NCI-H2171 (cell line): ENCODE results near the gene TWIST2.

ENCODE experiments used
- DNase-seq: peaks from one replicate; lab custom pipeline; 2025; lab: John Stamatoyannopoulos, UW

TWIST2 gene

DNA sequence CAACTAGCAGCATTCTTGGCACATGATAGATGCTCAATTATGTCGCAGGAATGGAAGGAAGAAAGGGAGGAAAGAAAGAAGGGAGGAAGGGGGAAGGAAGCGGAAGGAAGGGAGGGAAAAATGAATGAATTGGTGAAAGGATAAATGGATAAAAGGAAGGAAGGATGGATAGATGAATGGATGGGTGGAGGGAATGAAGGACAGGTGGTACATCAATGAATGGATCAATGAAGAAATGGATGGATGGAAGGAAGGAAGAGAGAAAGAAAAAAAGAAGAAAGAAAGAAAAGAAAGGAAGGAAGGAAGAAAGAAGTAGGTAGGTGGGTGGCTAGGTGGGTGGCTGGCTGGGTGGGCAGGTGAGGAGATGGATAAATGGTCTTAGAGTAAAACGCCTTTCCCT lies 56.8 kb downstream of the TWIST2 start:
- DNase-seq, result no peak

DNA sequence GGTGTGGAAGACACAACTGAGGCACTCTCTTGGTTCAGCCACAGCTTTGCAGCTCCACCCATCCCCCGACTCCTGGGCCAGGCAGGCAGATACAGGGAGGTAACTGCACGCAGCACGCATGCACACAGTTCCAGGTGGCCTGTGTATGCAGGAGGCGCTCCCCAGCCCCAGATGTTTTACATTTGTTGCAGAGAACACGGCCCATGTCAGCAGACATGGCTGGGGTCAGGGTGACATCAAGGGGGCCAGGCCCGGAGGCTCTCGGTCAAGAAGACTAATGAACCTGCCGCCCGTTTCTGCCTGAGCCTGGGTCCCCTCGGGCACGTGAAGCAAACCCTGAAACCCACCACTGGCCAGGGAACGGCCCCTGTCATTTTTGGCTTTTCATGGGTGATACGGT lies 57.3 kb downstream of the TWIST2 start:
- no peak for DNase-seq

DNA sequence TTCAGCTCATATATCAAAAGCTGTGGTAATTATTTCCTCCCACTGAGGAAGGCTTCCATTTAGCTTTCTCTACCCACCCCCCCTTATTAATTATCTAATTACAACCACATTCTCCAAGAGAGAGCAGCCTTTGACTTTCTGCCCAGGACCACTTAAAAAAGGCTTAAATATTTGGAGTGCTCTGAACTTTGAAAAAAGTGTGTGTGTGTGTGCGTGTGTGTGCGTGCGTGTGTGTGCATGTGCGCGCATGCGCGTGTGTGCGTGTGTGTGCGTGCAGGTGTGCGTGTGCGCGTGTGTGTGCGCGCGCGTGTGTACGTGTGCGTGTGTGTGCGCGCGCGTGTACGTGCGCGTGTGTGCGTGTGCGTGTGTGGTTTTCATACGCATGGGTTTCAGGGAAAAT lies 57.8 kb downstream of the TWIST2 start:
- DNase-seq, result no peak

DNA sequence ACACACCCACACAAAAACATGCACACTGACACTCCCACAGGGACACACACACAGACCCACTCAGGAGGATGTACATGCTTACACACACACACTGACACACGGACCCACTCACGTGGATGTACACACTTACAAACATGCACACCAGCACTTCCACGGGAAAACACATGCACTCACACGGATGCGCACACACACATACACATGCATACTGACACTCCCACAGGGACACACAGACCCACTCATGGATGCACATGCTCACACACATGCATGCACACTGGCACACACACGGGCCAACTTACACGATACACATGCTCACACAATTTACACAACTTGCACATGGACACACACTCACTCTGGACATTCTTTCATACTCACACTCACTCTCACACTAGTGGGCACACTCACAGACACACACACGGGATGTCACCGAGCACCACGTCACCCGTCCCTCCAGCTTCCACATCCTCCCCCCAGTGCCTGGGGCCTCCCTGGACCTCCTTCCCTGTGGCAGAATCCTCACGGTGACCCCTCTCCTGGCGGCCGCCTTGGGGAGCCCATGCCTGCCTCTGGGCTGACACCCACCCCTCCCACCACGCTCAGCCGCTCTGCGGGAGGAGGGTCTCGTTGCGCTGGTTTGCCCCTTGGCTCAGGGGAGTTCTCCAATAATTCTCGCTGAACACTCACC lies 58.5 kb downstream of the TWIST2 start:
- no peak for DNase-seq

DNA sequence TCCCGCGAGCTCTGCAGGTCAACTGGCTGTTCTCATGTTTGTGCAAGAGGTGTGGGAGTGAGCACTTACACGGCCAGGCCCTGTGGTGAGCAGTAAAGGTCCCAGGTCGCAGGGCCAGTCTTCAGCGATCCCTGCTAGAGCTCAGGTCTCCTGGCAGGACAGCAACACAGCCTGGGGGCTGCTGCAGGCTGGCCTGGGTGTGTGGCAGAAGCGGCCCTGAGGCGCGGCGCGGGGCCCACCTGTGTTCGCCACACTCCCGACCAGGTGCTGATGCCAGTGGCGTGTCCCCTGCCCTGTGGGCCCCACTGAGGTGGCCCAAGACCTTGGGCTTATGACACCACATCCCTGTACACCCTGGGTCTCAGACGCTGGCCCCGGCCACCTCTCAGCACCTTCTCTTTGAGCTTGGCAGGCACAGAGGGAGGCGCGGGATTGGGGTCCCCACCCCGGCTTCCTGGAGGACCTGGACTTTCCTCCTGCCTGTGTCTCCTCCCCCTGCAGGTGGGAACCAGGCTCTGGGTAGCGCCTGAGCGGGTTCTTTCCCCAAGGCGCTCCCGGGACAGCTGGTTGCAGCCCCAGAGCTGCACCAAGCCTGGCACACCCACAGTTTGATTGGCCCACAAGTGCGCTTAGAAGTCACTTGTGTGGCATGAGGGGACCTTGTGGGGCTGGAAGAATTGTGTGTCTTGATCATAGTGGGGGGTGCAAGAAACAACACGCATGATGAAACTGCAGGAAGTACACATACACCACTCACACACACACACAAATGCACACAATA lies 59.2 kb downstream of the TWIST2 start:
- no peak for DNase-seq

DNA sequence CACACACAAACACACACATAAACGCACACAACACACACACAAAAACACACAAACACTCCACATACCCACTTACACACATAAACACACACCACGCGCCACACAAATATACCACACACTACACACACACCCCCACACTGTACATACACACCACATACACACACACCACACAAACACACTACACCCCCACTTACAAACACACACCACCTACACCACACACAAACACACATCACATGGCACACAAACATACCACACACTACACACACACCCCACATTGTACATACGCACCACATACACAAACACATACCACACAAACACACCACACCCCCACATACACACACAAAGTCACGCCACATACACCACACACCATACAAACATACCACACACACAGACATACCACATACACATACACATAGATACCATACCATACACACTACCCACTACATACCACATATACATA lies 59.9 kb downstream of the TWIST2 start:
- DNase-seq, result no peak

DNA sequence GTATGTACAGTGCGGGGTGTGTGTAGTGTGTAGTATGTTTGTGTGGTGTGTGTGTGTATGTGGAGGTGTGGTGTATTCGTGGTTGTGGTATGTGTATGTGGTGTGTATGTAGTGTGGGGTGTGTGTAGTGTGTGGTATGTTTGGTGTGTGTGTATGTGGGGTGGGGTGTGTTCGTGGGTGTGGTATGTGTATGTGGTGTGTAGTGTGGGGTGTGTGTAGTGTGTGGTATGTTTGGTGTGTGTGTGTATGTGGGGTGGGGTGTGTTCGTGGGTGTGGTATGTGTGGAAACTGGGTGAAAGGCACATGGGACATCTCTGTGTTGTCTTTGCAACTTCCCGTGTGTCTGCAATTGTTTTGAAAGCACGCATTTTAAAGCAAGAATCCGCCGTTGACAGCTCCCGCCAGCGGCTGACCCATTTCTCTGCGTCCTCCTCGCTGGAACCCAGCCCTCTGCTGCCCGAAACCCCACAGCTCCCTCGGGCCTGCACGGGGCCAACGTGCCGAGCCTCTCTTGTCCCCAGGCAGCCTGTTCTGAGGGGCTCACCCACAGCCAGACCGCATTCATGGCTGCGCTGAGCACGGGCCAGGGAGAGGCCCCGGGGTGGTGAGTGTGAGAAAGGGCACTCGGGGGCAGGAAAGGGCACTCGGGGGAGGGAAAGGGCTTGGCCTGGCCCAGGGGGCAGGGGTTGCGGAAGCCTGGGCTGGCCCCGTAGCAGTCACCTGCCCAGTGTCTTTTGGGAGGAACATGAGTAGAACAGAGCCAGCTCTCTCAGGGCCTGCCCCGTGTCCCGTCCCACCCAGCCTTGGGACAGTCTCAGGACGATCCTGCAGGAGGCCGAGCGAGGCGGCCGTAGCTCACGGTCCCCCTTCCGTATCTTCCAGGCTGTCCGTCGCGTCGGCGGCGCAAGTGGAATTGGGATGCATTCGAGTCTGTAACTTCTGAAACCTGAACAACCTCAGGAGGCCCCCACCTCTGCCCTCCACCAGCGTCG lies 61.4 kb downstream of the TWIST2 start:
- DNase-seq, result no peak

DNA sequence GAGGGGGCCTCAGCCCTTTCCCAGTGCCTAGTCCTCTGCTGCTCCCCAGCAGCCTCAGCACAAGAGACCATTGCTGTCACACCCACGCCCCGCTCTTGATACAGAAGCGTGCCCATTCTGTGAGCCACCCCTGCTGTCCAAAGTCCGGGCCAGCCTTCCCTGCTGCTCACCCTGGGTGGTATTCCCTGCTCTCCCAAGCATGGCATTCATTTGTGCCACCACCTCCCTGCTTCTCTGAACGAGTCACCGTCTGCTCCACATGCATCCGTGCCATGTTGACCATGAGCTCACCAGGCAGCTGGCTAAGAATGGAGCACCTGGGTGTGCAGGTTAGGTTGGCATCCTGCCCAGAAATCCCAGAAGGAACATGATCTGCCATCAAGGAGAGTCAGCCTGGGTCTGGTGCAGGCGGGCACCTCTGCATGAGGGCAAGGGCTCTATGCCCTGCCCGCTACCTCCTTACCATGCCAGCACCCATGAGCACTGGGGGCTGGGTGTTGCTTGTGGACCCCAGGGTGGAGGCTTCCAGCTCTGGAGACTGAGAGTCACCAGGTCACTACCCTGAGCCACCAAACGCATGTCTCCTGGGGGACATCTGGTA lies 63.0 kb downstream of the TWIST2 start:
- peak; percentile 48 for DNase-seq

DNA sequence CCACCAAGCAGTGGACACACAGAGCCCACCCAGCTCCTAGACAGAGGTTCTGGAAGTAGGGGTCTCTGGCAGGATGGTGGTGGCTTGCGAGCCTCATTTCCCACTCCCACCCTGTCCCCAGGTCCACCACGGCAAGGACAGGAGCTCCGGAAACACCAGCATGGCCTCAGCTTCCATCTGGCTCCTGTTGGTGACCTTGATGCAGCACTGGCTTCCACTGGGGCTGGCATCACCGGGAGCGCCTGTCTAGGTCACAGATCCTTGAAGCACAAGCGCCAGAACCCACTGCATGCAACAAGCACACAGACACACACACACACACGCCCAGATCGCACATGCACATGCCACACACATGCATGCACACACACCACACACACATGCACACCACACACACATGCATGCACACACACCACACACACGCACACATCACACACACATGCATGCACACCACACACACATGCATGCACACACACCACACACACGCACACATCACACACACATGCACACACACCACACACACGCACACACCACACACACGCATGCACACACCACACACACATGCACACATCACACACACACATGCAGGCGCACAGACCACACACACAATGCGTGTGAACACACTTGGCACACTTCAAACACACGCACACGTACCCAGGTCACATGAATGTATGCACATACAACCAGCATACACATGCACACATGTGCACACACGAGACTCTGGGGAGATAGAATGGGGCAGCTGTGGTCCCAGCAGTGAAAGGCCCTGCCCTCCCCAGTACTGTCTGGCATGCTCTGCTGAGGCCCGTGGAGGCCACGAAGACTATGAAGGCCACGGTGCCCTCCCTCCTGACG lies 63.7 kb downstream of the TWIST2 start:
- DNase-seq, result no peak

DNA sequence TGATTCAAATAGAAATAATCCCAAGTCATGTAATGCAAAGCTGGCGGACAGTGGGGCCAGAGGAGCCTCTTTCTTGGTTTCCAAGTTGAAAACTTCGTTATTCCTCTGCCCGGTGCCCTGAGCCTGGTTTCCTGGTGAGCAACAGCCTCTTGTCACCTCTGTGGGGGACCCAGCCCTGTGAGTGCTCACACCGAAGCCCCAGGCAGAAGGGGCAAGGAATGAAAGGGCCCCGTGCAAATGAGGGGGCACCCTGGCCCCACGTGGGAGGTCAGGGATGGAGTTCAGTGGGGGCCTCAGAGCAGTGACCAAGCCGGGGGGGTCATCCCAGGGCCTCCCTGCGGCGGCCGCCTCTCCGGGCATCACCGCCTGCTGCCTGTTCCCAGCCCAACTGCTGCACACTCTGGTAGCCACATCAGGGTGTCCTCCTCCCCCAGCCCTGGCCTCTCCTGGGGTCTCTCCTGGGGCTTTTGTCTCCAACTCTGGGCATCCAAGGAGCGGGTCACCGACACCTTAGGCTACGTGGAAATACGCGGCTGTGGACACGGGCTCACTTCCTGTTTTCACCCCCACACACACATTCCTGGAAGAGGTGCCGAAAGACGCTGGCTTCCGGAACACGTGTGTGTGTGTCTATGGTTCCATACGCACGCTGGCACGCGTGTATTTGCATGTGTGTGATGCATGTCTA lies 64.5 kb downstream of the TWIST2 start:
- no peak for DNase-seq

DNA sequence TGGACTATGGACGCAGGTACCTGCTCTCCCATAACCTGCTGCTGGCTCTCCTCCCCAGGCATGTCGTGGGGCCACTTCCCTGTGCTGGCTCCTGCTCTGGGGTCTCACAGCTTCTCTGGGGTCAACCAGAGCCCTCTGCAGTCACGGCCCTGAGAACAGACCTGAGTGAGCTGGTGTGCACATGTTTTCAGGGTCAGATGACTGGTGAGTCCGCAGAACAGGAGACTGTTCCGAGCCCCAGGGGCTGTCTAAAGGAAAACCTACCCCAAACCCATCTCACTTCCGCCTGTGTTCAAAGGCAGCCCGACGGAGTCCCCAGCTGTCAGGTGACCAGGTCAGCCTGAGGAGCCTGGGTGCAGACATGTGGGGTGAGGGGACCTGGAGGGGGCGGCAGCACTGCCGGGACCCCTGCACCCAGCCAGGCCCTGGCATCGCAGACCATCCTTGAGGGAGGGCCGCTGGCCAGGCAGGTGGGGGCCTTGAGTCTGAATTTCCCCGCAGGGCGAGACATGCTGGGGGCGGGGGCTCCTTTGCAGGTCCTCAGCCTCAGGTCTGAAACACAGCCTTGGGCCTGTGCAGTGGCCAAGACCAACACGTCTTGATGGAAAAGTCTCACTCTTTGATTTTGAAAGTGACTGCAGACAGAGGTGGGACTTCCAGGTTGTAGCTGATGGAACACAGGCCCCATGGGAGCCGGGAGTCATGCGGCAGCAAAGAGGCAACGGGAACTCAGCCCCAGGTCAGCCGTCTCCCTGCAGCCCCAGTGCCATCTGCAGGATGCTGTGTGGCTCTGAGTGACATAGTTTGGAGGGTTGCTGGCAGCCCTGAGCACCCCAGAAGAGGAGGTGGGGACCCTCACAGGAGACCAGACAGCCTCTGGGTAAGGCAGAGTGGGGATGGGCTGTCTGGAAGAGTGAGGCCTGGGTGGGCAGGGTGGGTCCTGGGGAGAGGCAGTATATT lies 65.3 kb downstream of the TWIST2 start:
- DNase-seq, result peak; percentile 2

DNA sequence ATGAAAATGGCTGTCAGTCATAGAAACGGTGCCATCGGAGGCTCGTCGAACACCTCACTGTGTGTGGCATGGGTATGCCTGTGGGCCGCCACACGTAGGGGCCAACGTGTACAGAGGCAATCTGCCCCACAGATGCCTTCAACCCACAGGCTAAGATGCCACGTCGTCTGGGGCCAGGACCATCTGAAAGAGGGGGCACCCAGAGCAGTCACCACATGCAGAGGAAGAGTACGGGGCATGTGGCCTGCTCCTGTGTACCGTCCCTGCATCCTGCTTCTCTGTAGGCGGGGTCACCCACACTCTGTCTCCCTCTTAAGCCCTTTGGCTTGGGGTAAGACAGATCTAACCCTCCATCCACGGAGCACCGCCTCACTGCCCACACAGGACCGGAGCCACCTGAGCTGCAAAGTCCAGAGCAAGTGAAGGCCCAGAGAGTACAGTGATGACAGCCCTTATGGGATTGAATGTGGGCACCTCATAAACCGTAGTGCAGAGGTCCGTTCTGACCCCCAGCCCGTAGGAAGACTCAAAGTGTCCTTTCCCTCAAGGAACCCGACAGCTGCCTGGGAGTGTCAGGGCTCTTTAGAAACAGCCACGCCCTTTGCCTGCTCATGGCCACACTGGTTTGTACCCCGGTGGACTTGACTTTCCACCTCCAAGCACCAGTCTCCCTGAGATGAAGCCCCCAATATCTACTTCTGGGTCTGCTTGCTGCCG lies 66.2 kb downstream of the TWIST2 start:
- no peak for DNase-seq

DNA sequence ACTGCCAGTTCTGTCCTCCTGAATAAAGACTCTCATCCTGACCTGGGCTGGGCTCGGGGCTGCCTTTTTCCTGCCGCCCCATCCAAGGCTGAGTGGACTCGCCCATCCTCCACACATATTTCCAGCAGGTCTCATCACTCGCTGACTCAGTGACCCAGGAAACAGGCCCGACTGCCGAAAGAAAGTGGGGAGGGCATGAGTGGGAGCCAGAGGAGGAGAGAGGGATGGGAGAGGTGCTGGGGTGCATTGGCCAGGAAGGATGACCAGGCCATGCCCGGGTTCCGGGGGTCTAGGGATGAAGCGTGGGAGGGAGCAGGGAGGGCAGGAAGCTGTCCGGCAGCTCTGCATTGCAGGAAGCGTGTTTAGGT lies 66.7 kb downstream of the TWIST2 start:
- DNase-seq, result no peak

DNA sequence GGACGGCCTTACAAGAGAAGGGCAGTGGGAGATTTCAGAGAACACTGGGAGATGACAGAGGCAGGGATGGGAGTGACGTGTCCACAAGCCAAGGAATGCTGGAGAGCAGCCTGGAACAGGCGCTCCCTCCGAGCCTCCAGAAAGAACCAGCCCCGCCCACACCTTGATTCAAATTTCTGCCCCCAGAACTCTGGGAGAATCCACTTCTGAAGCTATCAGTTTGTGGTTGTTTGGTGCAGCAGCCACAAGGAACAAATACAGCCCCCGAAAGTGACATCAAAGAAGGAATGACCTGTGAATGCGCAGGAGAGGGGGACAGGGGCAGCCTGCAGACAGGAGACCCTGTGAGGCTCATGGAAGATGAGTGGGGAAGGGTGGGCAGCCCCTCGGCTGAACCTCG lies 67.3 kb downstream of the TWIST2 start:
- DNase-seq, result no peak

DNA sequence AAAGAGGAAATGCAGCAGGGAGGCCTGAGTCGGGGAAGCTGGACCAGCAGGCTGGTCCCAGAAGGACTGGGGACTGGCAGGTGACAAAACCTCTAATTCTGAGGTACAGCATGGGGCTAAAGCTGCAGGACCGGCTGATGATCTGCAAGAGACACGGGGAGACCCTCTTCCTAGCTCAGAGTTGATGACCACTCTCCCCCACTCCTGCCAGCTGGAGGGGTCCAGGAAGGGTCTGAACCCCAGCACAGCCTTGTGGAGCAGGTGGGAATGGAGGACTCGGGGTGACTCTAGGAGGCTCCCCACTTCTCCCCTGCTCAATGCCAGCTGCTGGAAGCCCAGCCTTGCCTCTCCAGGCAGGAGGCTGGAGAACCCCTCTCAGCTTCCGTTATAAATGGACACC lies 67.7 kb downstream of the TWIST2 start:
- DNase-seq, result no peak

DNA sequence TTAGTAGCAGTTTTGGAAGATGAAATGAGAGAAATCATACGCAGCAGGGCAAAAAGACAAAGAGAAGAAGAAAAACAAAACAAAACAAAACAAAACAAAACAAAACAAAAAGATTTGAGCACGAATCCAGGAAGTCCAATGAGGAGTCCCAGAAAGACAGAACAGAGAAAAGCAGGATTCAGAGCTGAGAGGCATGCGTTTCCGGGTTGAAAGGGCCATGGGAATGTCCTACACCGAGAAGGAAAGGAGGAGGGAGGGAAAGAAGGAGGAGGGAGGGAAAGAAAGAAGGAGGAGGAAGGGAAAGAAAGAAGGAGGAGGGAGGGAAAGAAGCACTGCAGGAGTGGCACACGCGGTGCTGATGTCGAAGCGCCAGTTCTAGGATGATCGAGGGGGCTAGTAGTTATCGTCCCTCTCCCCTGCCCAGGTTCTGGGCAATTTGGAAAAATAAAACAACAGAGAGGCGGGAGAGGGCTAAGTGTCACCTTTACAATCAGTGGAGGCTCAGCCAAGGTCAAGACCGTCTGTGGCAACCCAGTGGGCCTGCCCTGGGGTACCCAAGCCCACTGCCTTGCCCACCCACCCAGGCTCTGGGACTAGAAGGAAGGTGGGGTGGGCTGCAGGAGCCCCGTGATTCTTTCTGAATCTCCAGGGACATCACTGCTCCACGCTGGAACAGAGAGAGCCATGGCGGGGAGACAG lies 68.4 kb downstream of the TWIST2 start:
- DNase-seq, result no peak

DNA sequence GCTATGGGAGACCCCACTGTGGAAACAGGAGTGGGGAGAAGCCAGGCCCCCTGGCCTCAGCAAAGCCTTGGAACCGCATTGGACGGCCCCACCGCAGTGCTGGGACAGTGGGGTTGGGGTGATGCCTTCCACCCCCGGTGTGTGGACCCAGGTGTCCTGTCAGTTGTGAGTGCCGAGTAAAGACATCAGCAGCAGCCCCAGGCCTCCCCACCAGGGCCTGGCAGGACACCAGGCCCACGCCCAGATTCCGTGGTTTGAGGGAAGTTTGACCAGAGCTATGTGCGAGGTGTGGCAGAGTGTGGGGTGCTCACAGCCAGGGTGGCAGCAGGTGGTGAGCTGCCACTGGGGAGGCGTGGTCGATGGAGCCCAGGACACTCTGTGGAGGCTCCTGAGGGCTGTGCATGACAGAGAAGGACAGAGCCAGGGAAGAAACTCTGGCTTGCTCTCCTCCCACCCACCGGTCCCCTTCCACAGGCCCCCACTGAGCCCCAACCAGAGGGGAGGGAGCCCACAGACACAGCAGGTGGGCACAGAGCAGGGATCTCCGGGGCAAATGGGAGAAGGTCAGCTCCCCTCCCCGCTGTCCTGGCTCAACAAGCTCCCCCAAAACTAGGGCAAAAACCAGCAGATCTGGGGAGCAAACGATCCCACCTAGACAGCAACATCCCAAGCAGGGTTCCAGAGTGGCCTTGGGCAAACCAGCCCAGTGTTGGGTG lies 69.1 kb downstream of the TWIST2 start:
- DNase-seq, result no peak
